ENCODE results near the gene GABRG3. TPM values are rescaled to one million over a fixed set of nuclear protein-coding genes. Genes with fewer than 3 reads are reported as not detected.
"Not testable (repeated sequence)": the region's sequence is repeated elsewhere in the genome, so short reads cannot be mapped to it uniquely, and the experiment has no call there.

Gene GABRG3
- total RNA-seq, 1 donor from 2014 or later = 1.7 TPM

- DNase-seq (ENCODE audit: low spot score) = no peak
Measured at GRCh38 chr15:27328186-27328585, 357.2 kb downstream of the GABRG3 start.

GRCh38 chr15:27328608-27329007 is 357.6 kb downstream of the GABRG3 start:
- DNase-seq (ENCODE audit: low spot score) = no peak

- DNase-seq (ENCODE audit: low spot score) = no peak
Measured at GRCh38 chr15:27330326-27330725, 359.3 kb downstream of the GABRG3 start.

GRCh38 chr15:27336676-27337075 is 365.7 kb downstream of the GABRG3 start:
- DNase-seq (ENCODE audit: low spot score) = no peak

GRCh38 chr15:27339138-27339537 is 368.2 kb downstream of the GABRG3 start:
- DNase-seq (ENCODE audit: low spot score) = no peak

GRCh38 chr15:27341780-27342343 is 370.9 kb downstream of the GABRG3 start:
- no peak for DNase-seq (ENCODE audit: low spot score)

GRCh38 chr15:27342991-27343390 is 372.0 kb downstream of the GABRG3 start:
- no peak for DNase-seq (ENCODE audit: low spot score)

- no peak for DNase-seq (ENCODE audit: low spot score)
Measured at GRCh38 chr15:27352136-27352535, 381.2 kb downstream of the GABRG3 start.

- DNase-seq (ENCODE audit: low spot score) = peak; percentile 86
Measured at GRCh38 chr15:27353856-27354255, 382.9 kb downstream of the GABRG3 start.

GRCh38 chr15:27358751-27359434 is 387.9 kb downstream of the GABRG3 start:
- peak; percentile 30 for DNase-seq (ENCODE audit: low spot score)

GRCh38 chr15:27359586-27359985 is 388.6 kb downstream of the GABRG3 start:
- peak; percentile 35 for DNase-seq (ENCODE audit: low spot score)

GRCh38 chr15:27360316-27360715 is 389.3 kb downstream of the GABRG3 start:
- no peak for DNase-seq (ENCODE audit: low spot score)

GRCh38 chr15:27361438-27361837 is 390.5 kb downstream of the GABRG3 start:
- peak; percentile 18 for DNase-seq (ENCODE audit: low spot score)

GRCh38 chr15:27365456-27365855 is 394.5 kb downstream of the GABRG3 start:
- DNase-seq (ENCODE audit: low spot score) = no peak

- not testable (repeated sequence) for DNase-seq (ENCODE audit: low spot score)
Measured at GRCh38 chr15:27377391-27377790, 406.4 kb downstream of the GABRG3 start.

GRCh38 chr15:27382361-27383025 is 411.5 kb downstream of the GABRG3 start:
- peak; percentile 10 for DNase-seq (ENCODE audit: low spot score)

GRCh38 chr15:27383726-27384125 is 412.7 kb downstream of the GABRG3 start:
- no peak for DNase-seq (ENCODE audit: low spot score)

- no peak for DNase-seq (ENCODE audit: low spot score)
Measured at GRCh38 chr15:27392163-27392562, 421.2 kb downstream of the GABRG3 start.

GRCh38 chr15:27396521-27396920 is 425.5 kb downstream of the GABRG3 start:
- DNase-seq (ENCODE audit: low spot score) = no peak

- DNase-seq (ENCODE audit: low spot score) = no peak
Measured at GRCh38 chr15:27396996-27397395, 426.0 kb downstream of the GABRG3 start.

- peak; percentile 15 for DNase-seq (ENCODE audit: low spot score)
Measured at GRCh38 chr15:27398631-27399161, 427.7 kb downstream of the GABRG3 start.

- DNase-seq (ENCODE audit: low spot score) = no peak
Measured at GRCh38 chr15:27399241-27399640, 428.3 kb downstream of the GABRG3 start.

GRCh38 chr15:27401471-27401870 is 430.5 kb downstream of the GABRG3 start:
- DNase-seq (ENCODE audit: low spot score) = peak; percentile 48

Measured in umbilical cord (tissue), 2 donors.